SIG-M5 (cell line): ENCODE data around the gene NDUFAF7.
"Not testable (repeated sequence)": the region's sequence is repeated elsewhere in the genome, so short reads cannot be mapped to it uniquely, and the experiment has no call there.

Experiments used
- DNase-seq: peaks from one replicate; lab custom pipeline; 2025; lab: John Stamatoyannopoulos, UW

NDUFAF7 gene

GRCh38 chr2:37215250-37215649, 16.2 kb upstream of the NDUFAF7 start:
- DNase-seq: no peak

GRCh38 chr2:37219046-37219445, 12.4 kb upstream of the NDUFAF7 start:
- DNase-seq: no peak

- no peak for DNase-seq
Measured at GRCh38 chr2:37223131-37223530, 8.3 kb upstream of the NDUFAF7 start.

DNA sequence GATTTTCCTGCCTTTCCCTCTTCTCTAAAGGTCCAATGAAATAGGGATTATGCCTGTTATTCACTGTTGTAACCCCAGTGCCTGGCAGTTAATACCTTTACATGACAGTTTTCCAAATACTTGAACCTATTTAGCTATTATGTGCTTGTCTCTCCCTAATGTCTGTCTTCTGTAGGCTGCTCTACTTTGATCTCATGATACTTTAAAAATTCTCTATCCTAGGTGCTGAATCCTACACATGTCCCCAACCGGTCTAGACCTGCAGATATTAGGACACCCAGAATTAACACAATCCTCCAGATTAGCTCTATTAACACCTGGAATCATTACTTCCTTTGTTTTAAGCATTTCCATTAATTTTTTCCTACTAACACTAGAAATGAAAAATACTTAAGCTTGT, 7.4 kb upstream of the NDUFAF7 start:
- DNase-seq: no peak

- not testable (repeated sequence) for DNase-seq
Measured at GRCh38 chr2:37225129-37225528, 6.3 kb upstream of the NDUFAF7 start.

DNA sequence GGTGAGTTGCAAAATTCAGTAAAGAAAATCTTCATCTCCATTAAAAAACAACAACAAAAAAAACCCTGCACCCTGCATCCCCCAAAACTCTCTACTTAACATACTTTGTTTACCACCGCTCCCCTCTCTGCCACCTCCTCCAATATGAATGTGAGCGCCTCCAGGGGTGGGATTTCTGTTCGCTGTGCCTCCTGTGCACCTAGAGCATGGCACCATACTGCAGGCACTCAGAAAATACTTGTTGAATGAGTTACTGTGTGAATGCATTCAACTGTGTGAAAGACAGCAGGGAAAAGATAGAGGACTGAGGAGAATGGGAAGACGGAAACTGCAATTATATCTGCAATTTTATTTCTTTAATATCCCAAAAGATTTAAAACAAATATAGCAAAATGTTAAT, 4.6 kb upstream of the NDUFAF7 start:
- no peak for DNase-seq

DNA sequence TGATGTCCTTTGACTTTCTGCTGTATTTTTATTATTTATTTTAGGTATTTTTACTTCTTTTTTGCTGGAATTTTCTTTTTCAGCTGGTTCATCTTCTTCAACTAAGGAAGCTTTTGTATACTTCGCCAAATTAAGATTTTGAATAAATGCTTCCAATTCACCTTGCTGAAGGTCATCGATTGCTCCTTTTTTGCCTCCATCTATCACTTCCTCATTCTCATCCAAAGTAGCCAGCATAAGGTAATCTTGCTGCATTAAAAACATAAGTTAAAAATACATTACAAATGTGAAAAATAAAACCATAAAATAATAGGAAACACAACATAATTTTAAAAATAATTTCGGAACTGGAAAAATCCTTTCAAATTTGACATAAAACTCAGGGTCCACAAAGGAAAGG, 2.7 kb upstream of the NDUFAF7 start:
- no peak for DNase-seq

DNA sequence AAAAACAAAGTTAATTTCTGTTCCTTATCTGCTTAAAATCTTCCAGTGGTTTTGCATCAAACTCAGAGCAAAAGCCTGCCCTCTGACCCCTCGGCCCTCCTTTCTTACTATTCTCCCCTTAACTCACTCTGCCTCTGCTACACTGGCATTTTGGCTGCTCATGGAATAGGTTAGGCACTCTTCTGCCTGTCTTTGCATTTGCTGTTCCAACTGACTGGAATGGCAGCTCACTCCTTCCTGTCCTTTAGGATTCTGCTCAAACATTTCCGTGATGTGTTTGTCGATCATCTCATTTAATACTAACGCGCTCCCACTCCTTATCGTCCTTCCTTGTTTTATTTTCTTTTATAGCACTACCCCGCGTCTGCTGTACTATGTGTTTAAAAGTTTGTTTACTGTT, 877 bp upstream of the NDUFAF7 start:
- DNase-seq: no peak

- no peak for DNase-seq
Measured at GRCh38 chr2:37232131-37232933, 874 bp downstream of the NDUFAF7 start.

- DNase-seq: no peak
Measured at GRCh38 chr2:37243435-37243834, 12.0 kb downstream of the NDUFAF7 start.

DNA sequence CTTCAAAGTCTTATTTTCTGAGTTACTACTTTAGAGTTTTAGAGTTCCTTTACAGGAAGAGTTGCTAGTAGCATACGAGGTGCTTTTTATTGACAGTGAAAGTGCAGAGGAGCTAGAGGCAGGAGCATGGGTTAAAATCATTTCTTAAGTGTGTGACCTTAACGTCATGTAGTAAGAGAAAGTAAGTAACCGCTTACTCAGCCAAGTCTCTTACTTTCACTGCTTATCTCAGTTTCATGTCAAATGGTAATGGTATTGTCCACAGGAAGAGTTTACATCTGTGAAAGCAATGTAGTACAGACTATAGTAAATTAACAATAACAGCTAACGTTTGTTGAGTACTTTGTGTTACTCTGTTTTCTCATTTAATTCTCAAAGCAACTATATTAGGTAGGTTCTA, 12.6 kb downstream of the NDUFAF7 start:
- no peak for DNase-seq

DNA sequence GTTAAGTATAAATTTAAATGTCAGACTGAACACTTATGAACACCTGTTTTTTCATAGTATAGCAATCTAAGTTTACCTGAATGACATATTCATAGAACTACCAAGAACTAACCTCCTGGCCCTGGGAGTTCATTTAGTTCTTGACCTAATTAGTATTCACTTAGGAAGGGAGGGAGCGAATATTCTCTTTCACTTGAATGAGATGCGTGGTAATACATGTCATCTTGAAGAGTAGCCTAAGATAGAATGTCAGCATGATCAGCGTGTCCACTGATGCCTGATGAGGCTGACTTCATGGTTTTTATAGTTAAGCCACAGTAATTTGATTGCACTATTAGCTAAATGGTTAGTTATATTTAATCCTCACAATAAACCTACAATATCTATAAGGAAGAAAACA, 13.3 kb downstream of the NDUFAF7 start:
- DNase-seq: no peak

DNA sequence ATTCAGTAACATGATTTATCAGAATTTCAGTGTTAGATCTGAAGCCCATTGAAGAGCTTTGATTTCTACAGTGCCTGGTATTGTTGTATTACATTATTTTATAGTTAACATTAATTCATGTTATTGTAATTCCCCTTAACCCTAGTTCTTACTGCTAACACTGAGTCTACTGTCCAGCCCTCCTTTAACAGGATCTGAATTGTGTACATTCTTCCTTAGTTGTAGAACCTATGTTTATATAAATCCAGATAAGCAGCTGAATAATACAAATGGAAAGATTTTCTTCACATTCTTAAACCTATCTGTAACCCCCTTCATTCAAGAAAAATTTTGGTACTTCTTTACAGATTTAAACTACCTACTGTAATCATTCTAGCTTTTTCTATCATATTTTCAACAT, 14.7 kb downstream of the NDUFAF7 start:
- DNase-seq: no peak

GRCh38 chr2:37250869-37251740, 19.6 kb downstream of the NDUFAF7 start:
- DNase-seq: no peak

DNA sequence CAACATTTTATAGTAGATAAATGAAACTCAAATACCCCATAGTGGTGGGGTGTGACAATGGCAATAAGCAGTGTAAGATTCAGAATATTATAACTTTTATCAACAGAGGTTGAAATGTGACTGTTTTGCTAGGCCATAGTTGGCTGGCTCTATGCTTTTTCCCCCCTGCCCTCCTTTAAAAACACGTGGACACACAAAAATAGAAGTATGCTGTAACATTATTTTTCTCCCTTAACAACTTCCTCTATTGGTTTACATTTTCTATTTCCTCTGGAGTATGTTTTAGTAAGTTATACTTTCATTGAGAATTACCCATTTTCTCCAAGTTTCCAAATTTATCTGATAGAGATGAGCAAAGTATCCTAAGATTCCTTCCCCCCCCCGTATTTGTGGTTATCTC, 31.1 kb downstream of the NDUFAF7 start:
- no peak for DNase-seq

DNA sequence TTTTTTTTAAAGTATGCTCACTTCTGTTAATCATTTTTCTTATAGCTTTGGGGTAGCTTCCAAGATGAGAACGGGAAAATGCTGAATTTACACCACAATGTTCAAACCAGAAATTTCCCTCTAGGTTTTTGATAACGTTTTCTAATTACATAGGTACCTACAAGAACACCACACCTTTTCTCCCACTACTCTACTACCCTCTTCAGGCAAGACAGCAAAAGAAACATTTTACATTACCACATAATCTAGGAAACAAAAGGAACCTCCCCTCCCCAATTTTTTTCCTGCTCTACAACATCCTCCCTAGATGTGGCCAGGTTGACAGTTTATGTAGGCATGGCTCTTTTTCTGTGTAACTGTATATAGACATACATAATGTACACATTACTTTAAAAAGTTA, 32.4 kb downstream of the NDUFAF7 start:
- no peak for DNase-seq

- DNase-seq: no peak
Measured at GRCh38 chr2:37267685-37268084, 36.2 kb downstream of the NDUFAF7 start.

- no peak for DNase-seq
Measured at GRCh38 chr2:37268111-37268510, 36.7 kb downstream of the NDUFAF7 start.

- no peak for DNase-seq
Measured at GRCh38 chr2:37271376-37272067, 40.1 kb downstream of the NDUFAF7 start.

- no peak for DNase-seq
Measured at GRCh38 chr2:37274359-37274965, 43.0 kb downstream of the NDUFAF7 start.

DNA sequence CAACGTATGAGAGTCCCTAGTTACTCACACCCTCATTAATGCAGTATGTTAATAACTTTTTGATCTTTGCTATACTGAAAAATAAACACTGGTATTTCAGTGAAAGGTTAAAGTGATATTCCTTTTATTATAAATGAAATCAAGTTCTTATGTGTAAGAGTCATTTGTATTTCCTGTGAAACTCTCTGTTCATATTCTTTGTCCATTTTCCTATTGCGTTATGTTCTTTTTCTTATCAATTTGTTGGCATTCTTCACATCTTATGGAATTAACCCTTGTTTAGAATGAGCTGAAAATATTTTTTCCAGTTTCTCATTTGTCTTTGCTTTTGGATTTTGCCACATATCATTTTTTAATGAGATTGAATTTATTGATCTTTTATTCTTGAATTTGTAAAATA, 44.8 kb downstream of the NDUFAF7 start:
- no peak for DNase-seq

DNA sequence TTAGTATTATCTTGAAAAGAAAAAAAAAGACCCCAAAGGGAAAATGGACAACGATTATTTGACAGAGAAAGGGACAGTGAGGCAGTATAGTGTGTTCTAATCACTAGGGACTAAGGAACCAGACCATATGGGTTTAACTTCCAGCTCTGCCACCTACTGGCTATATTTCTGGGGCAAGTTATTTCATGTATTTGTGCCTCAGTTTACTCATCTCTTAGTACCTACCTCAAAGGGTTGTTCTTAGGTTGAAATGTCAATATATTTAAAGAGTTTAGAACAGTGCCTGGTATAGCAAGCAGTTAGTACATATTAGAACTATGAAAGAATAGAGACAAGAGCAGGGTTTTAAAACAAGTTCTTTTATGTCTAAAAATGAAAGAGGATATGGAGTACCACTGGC, 50.5 kb downstream of the NDUFAF7 start:
- no peak for DNase-seq
